Osteoblast (primary cell): ENCODE data around the gene OSM. TPM values are rescaled to one million over a fixed set of nuclear protein-coding genes. Genes with fewer than 3 reads are reported as not detected.
A peak's percentile ranks its signal among the peaks of the same experiment; 100 is the strongest.

ENCODE experiments used
- DNase-seq: peaks from one replicate; pipeline ENCODE4 v3.0.0; 2011; ENCODE audit warnings: low spot score, mixed read lengths; ENCODE audit not compliant: insufficient read length; ENCODE audit errors: missing footprints
- H2AFZ ChIP-seq: 2 replicates; pipeline ENCODE4 v1.6.0; 2011; ENCODE audit warnings: mild to moderate bottlenecking, low read length
- H3K27ac ChIP-seq: 2 replicates; pipeline ENCODE4 v1.5.1; 2011; ENCODE audit warnings: mild to moderate bottlenecking, low read depth, low read length, moderate library complexity
- H3K27me3 ChIP-seq: 2 replicates; pipeline ENCODE4 v1.6.0; 2012; ENCODE audit warnings: mild to moderate bottlenecking, control low read depth, inconsistent platforms, low read length, moderate library complexity; ENCODE audit not compliant: insufficient read depth
- H3K36me3 ChIP-seq: 2 replicates; pipeline ENCODE4 v1.5.1; 2011; ENCODE audit warnings: mild to moderate bottlenecking, low read length, control low read depth, moderate library complexity; ENCODE audit not compliant: insufficient read depth
- H3K4me1 ChIP-seq: 2 replicates; pipeline ENCODE4 v1.5.1; 2011; ENCODE audit warnings: mild to moderate bottlenecking, low read length, control low read depth, moderate library complexity; ENCODE audit not compliant: insufficient read depth
- H3K4me2 ChIP-seq: 2 replicates; pipeline ENCODE4 v1.6.0; 2011; ENCODE audit warnings: mild to moderate bottlenecking, low read length; ENCODE audit not compliant: insufficient read depth
- H3K4me3 ChIP-seq: fragments of 200-600 bp; sonication (generic); 3 replicates; pipeline ENCODE4 v1.5.1; 2012; ENCODE audit warnings: mild to moderate bottlenecking, low read length, inconsistent platforms; ENCODE audit not compliant: insufficient read depth
- H3K79me2 ChIP-seq: 2 replicates; pipeline ENCODE4 v1.6.0; 2012; ENCODE audit warnings: mild to moderate bottlenecking, low read length, control low read depth, inconsistent platforms; ENCODE audit not compliant: insufficient read depth
- H3K9me3 ChIP-seq: 2 replicates; pipeline ENCODE4 v1.5.1; 2011; ENCODE audit warnings: low read depth, low read length, control low read depth
- H4K20me1 ChIP-seq: 2 replicates; pipeline ENCODE4 v1.6.0; 2012; ENCODE audit warnings: mild to moderate bottlenecking, low read length, control low read depth; ENCODE audit not compliant: insufficient read depth
- CTCF ChIP-seq: IDR thresholded peaks from 2 replicates; pipeline ENCODE4 v1.5.1; 2011; ENCODE audit warnings: mild to moderate bottlenecking, low read depth, low read length, moderate library complexity; ENCODE audit errors: extremely low read depth
- total RNA-seq: library from RNA; depleted of rRNA; stranded (reverse); fragments of >200 nt; gene quantifications from 2 replicates; pipeline ENCODE4 v1.2.3, GENCODE V29; 2012

Gene OSM
- total RNA-seq, 1 donor = not detected

DNA sequence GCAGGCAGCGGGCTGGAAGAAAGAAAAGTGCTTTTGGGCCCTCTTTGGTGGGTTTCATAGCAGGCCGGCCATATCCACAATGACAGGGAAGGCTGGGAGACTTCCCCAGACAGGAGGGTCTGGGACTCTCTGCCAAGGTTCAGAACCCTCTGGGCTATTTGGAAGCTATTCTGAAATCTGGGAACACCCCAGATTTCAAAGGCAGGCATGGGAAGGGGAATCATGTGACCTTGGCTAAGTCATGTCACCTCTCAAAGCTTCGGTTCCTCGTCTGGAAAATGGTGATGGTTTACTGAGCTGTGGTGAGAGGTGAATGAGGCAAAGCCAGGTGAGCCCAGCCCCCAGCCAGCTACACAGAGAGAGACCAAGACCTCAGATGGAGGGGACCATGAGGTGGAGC is 18.0 kb upstream of the OSM start:
- DNase-seq = peak; percentile 3
- no peaks in the 10 kb centered on the region for H3K79me2 ChIP-seq
- H3K36me3 ChIP-seq = no peaks in the 10 kb centered on the region
- no peak overlapping the region for H3K4me2 ChIP-seq
- no peak overlapping the region for H3K27ac ChIP-seq
- H3K27me3 ChIP-seq = no peaks in the 10 kb centered on the region
- H4K20me1 ChIP-seq = peaks cover 8% of the 10 kb centered on the region
- H3K4me1 ChIP-seq = peaks cover 21% of the 10 kb centered on the region
- TF ChIP-seq CTCF = no peak
- H3K9me3 ChIP-seq = no peaks in the 10 kb centered on the region
- H2AFZ ChIP-seq = no peak overlapping the region
- H3K4me3 ChIP-seq = no peak overlapping the region

DNA sequence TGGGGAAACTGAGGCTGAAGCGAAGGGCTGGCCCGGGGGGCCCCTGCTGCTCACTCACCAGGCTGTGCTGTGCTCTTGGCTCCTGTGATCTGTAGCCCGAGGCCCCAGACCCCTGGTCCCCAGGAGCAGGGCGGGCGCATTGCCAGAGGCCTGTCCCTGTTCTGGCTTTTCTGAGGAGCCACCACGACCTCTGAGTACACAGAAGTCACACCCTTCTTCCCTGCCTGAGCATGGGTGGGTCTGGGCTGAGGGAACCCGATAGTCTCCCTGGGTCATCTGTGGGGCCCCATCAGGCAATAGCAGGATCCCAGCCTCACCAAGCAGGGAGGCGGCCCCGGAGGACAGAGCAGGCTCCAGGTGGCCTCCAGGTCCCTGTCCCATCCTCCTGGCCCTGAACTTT is 17.5 kb upstream of the OSM start:
- Histone ChIP-seq H3K36me3 (no peaks in the 10 kb centered on the region), H3K27ac (no peak overlapping the region), H3K9me3 (no peaks in the 10 kb centered on the region), H3K79me2 (no peaks in the 10 kb centered on the region), H3K4me2 (no peak overlapping the region), H3K4me3 (no peak overlapping the region), H4K20me1 (peaks cover 8% of the 10 kb centered on the region), H3K4me1 (peaks cover 26% of the 10 kb centered on the region), H2AFZ (no peak overlapping the region), H3K27me3 (no peaks in the 10 kb centered on the region)
- TF ChIP-seq CTCF = no peak
- DNase-seq = peak; percentile 57

DNA sequence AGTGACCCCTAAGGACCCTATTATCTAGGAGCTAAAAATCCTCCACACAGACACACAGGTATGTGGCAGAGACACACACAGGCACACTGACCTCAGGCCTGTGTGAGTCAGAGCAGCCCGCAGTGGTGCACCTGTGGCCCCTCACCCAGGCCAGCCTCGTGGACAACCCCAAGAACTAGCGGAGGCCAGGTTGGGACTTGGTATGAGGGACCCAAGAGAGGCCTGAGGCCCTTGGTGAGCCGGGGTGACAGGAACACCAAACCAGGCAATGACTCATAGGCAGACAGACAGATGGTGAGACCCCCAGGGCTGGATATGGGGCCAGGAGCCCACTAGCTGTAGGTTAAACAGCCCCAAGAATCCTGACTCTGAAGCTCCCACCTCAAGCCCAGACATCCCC is 16.7 kb upstream of the OSM start:
- TF ChIP-seq CTCF = no peak
- Histone ChIP-seq H3K4me1 (peaks cover 31% of the 10 kb centered on the region), H3K4me2 (no peak overlapping the region), H2AFZ (no peak overlapping the region), H3K36me3 (no peaks in the 10 kb centered on the region), H3K79me2 (no peaks in the 10 kb centered on the region), H3K27ac (no peak overlapping the region), H4K20me1 (peaks cover 8% of the 10 kb centered on the region), H3K9me3 (no peaks in the 10 kb centered on the region), H3K4me3 (no peak overlapping the region), H3K27me3 (no peaks in the 10 kb centered on the region)
- DNase-seq = peak; percentile 60

DNA sequence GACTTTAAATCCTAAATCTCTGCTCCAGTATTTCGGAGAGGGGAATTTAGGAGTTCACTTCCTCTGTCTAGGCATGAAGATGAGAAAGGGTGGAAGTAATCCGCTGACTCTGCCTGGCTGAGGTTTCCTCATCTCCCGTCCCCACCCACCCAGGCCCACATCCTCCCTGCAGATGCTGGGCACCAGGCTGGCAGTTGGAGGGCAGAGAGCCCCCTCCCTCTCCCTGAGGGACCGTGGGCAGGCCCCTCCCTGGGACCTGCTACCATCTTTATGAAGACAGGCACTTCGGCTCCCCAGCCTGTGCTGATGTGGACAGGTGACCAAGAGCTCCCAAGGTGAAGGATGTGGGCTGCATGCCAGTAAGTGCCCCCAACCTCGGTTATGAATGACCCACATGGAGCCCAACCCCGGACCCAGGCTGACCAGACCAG is 16.0 kb upstream of the OSM start:
- no peak overlapping the region for H3K27ac ChIP-seq
- peaks cover 31% of the 10 kb centered on the region for H3K4me1 ChIP-seq
- H3K4me2 ChIP-seq = no peak overlapping the region
- H3K79me2 ChIP-seq = no peaks in the 10 kb centered on the region
- no peak overlapping the region for H3K4me3 ChIP-seq
- no peak for TF ChIP-seq CTCF
- peaks cover 7% of the 10 kb centered on the region for H4K20me1 ChIP-seq
- no peaks in the 10 kb centered on the region for H3K36me3 ChIP-seq
- H3K27me3 ChIP-seq = no peaks in the 10 kb centered on the region
- DNase-seq = peak; percentile 17
- no peaks in the 10 kb centered on the region for H3K9me3 ChIP-seq
- H2AFZ ChIP-seq = no peak overlapping the region
